AG09309 (cell line): ENCODE results near the gene RNF183.
"Not testable (repeated sequence)": the region's sequence is repeated elsewhere in the genome, so short reads cannot be mapped to it uniquely, and the experiment has no call there.

Experiments
- DNase-seq: peaks from one replicate; pipeline ENCODE4 v3.0.0-alpha.2; 2010; ENCODE audit warnings: low read depth
- H3K4me3 ChIP-seq: 2 replicates; pipeline ENCODE4 v1.5.1; 2011; ENCODE audit warnings: mild to moderate bottlenecking, low read depth, low read length, moderate library complexity; ENCODE audit not compliant: control insufficient read depth
- TF ChIP-seq, protein P1 (sequence below): IDR thresholded peaks from 2 replicates; pipeline ENCODE4 v1.5.1; 2011; ENCODE audit warnings: mild to moderate bottlenecking, low read depth, low read length, inconsistent platforms; ENCODE audit not compliant: insufficient read depth, control insufficient read depth; ENCODE audit errors: missing control alignments

RNF183 gene

DNA sequence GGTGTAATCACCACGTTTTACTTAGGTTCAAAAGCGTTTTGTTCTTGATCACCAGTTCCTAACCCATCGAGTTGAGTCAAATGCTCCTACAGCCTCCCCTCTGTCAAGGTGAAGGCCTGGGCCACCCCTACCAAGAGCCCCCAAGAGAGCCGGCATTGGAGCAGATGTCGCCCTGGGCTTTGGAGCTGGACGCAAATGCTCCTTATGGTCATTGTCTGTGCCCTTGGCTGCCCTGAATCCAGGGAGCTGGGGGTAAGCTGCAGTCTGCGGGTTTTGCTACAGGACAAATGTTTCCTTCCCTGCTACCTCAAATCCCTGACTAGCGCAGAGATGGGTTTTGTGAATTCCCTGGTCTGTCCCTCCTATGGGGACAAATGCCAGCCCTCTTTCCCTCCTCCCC, 4.9 kb downstream of the RNF183 start:
- no peak overlapping the region for H3K4me3 ChIP-seq
- DNase-seq = no peak
- TF ChIP-seq, protein P1, sequence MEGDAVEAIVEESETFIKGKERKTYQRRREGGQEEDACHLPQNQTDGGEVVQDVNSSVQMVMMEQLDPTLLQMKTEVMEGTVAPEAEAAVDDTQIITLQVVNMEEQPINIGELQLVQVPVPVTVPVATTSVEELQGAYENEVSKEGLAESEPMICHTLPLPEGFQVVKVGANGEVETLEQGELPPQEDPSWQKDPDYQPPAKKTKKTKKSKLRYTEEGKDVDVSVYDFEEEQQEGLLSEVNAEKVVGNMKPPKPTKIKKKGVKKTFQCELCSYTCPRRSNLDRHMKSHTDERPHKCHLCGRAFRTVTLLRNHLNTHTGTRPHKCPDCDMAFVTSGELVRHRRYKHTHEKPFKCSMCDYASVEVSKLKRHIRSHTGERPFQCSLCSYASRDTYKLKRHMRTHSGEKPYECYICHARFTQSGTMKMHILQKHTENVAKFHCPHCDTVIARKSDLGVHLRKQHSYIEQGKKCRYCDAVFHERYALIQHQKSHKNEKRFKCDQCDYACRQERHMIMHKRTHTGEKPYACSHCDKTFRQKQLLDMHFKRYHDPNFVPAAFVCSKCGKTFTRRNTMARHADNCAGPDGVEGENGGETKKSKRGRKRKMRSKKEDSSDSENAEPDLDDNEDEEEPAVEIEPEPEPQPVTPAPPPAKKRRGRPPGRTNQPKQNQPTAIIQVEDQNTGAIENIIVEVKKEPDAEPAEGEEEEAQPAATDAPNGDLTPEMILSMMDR = no peak

DNA sequence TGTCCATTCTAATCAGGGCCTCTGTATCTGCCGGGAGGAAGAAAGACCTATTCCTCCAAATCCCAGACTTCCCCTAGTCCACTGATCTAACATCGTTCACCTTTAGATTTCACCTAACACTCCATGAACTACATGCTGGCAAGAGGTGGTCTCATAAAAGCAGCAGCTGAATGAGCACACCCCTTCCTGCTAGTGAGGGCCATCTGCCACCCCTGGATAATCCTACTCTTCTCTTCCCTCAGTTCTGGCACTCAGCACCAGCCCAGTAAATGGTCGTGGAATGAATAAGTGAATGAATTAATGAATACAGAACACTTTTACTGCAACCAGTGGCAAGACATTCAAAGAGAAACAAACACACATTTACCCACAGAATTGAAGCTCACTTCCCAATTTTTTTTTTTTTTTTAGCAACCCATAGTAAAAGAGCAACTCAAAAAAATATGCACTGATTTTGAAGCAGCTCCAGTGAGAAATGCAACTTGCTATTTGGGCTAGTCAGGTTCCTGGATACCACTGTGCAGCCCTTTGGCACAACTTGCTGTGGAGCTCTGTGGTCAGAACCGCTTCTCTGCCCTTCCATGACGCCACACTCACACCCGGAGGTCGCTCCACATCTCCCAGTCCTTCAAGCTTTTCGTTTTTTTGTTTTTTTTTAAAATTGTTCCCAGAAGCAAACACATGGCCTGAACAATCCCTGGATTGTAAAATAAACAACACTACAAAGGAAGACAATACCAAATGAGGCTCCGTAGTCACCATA, 6.2 kb downstream of the RNF183 start:
- TF ChIP-seq, protein P1 = no peak
- DNase-seq = no peak
- H3K4me3 ChIP-seq = no peak overlapping the region

DNA sequence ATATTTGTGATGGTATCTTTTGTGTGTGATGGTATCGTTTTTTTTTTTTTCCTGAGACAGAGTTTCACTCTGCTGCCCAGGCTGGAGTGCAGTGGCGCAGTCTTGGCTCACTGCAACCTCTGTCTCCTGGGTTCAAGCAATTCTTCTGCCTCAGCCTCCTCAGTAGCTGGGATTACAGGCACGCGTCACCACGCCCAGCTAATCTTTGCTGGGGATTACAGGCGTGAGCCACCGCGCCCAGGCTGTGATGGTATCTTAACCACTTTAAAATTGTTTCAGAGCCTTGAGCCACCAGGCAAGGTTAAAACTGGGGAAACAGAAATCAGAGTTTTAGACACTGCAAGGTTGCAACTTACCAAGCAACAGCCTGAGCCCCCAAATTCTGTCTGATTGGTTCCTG, 6.9 kb downstream of the RNF183 start:
- not testable (repeated sequence) for DNase-seq, H3K4me3 ChIP-seq

DNA sequence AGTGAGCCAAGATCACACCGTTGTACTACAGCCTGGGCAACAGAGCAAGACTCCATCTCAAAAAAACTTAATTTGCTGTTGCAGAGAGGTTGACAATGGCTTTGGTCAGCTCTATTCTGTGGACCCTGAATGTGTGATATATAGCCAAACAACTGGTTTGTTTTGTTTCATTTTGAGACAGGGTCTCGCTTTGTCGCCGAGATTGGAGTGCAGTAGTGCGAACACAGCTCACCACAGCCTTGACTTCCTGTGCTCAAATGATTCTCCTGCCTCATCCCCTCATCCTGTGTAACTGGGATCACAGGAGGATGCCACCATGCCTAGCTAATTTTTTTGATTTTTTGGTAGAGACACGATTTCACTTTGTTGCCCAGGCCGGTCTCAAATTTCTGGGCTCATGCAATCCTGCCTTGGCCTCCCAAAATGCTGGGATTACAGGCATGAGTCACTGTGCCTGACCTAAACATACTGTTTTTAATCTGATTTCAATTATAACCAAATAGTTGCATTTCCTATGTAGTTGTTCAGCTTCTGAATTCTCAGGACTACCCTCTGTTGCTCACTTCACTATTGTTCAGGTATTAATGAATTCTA, 9.8 kb downstream of the RNF183 start:
- no peak overlapping the region for H3K4me3 ChIP-seq
- peak; percentile 42 for DNase-seq
- TF ChIP-seq, protein P1 = no peak

DNA sequence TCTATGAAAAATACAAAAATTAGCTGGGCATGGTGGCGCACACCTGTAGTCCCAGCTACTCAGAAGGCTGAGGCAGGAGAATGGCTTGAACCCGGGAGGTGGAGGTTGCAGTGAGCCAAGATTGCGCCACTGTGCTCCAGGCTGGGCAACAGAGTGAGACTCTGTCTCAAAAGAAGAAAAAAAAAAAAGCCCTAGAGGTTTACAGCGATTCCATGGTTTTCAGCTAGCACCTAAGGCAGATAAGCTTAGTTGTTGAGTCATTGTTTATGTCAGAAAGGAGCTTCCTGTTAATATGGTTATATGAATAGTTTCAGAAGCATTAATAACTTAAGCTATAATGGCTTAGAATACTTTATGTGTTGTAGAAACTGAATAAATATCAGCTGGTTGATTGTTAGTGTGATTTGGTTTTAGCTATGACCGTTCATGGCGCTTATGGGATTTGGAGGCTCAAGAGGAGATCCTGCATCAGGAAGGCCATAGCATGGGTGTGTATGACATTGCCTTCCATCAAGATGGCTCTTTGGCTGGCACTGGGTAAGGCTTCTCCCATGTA, 13.0 kb downstream of the RNF183 start:
- no peak for DNase-seq
- TF ChIP-seq, protein P1 = no peak
- H3K4me3 ChIP-seq = no peak overlapping the region

DNA sequence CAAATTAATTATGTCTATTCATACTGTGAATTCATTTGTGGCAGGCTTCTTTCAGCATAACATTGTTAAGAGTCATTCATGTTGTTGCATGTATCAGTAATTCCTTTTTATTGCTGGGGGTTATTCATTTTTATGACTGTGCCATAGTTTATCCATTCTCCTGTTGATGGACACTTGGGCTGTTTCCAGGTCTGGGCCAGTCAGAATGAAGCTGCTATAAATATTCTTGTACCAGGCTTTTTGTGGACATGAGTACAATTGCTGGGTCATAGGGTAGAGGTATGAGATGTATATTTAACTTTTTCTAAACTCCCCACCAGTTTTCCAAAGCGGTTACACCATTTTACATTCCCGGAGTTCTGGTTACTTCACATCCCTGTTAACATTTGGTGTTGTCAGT, 14.1 kb downstream of the RNF183 start:
- no peak for DNase-seq

More for the DNA sequence above, 14.1 kb downstream of the RNF183 start:
- TF ChIP-seq, protein P1 = no peak
- no peak overlapping the region for H3K4me3 ChIP-seq
